HEK293 (cell line): ENCODE measurements around the gene WDR18.

ENCODE experiments used
- GLIS1 ChIP-seq: fragments of 450-650 bp; formaldehyde crosslinking; IDR thresholded peaks from 2 replicates; pipeline ENCODE4 v1.5.1; 2016; ENCODE audit warnings: missing biosample characterization, missing genetic modification characterization
- HOXC10 ChIP-seq: sonication (generic); formaldehyde crosslinking; IDR thresholded peaks from 2 replicates; pipeline ENCODE4 v1.8.1; 2023; ENCODE audit warnings: mild to moderate bottlenecking, missing genetic modification reagents
- SCRT2 ChIP-seq: fragments of 450-650 bp; formaldehyde crosslinking; IDR thresholded peaks from 2 replicates; pipeline ENCODE4 v1.5.1; 2016; ENCODE audit warnings: missing biosample characterization, missing genetic modification characterization
- ZBTB21 ChIP-seq: fragments of 450-650 bp; formaldehyde crosslinking; IDR thresholded peaks from 2 replicates; pipeline ENCODE4 v1.5.1; 2017; ENCODE audit warnings: missing biosample characterization, missing genetic modification characterization
- ZBTB8A ChIP-seq: fragments of 450-650 bp; formaldehyde crosslinking; IDR thresholded peaks from 2 replicates; pipeline ENCODE4 v1.5.1; 2016; ENCODE audit warnings: missing biosample characterization, missing genetic modification characterization
- ZFP41 ChIP-seq: fragments of 450-650 bp; formaldehyde crosslinking; IDR thresholded peaks from 2 replicates; pipeline ENCODE4 v1.5.1; 2016; ENCODE audit warnings: missing biosample characterization, missing genetic modification characterization, borderline replicate concordance
- ZNF112 ChIP-seq: fragments of 450-650 bp; formaldehyde crosslinking; IDR thresholded peaks from 2 replicates; pipeline ENCODE4 v1.5.0; 2017; ENCODE audit warnings: missing biosample characterization, missing genetic modification characterization
- ZNF133 ChIP-seq: fragments of 450-650 bp; formaldehyde crosslinking; IDR thresholded peaks from 2 replicates; pipeline ENCODE4 v1.5.1; 2016; ENCODE audit warnings: missing biosample characterization, missing genetic modification characterization
- ZNF155 ChIP-seq: fragments of 450-650 bp; formaldehyde crosslinking; IDR thresholded peaks from 2 replicates; pipeline ENCODE4 v1.5.1; 2016; ENCODE audit warnings: missing biosample characterization, missing genetic modification characterization
- ZNF391 ChIP-seq: fragments of 450-650 bp; formaldehyde crosslinking; IDR thresholded peaks from 2 replicates; pipeline ENCODE4 v1.5.1; 2016; ENCODE audit warnings: low read depth, missing biosample characterization, missing genetic modification characterization, borderline replicate concordance
- ZNF404 ChIP-seq: fragments of 450-650 bp; formaldehyde crosslinking; IDR thresholded peaks from 2 replicates; pipeline ENCODE4 v1.5.1; 2017; ENCODE audit warnings: missing biosample characterization, missing genetic modification characterization
- ZNF664 ChIP-seq: fragments of 450-650 bp; formaldehyde crosslinking; IDR thresholded peaks from 2 replicates; pipeline ENCODE4 v1.5.1; 2016; ENCODE audit warnings: missing biosample characterization, missing genetic modification characterization
- ZNF76 ChIP-seq: fragments of 450-650 bp; formaldehyde crosslinking; IDR thresholded peaks from 2 replicates; pipeline ENCODE4; 2016; ENCODE audit warnings: low read depth, missing biosample characterization, missing genetic modification characterization, borderline replicate concordance
- ZNF792 ChIP-seq: fragments of 450-650 bp; formaldehyde crosslinking; IDR thresholded peaks from 2 replicates; pipeline ENCODE4 v1.5.1; 2016; ENCODE audit warnings: missing biosample characterization, missing genetic modification characterization
- ZSCAN16 ChIP-seq: fragments of 450-650 bp; formaldehyde crosslinking; IDR thresholded peaks from 2 replicates; pipeline ENCODE4 v1.5.1; 2016; ENCODE audit warnings: missing biosample characterization, missing genetic modification characterization
- TF ChIP-seq, protein P1 (sequence below): fragments of 450-650 bp; formaldehyde crosslinking; IDR thresholded peaks from 2 replicates; pipeline ENCODE4 v1.5.1; 2016; ENCODE audit warnings: missing biosample characterization, missing genetic modification characterization
- TF ChIP-seq, protein P2 (sequence below): fragments of 450-650 bp; IDR thresholded peaks from 2 replicates; pipeline ENCODE4 v1.5.1; 2018; ENCODE audit warnings: missing biosample characterization, missing genetic modification characterization
- TF ChIP-seq, protein P3 (sequence below): fragments of 450-650 bp; formaldehyde crosslinking; IDR thresholded peaks from 2 replicates; pipeline ENCODE4 v1.5.1; 2016; ENCODE audit warnings: missing biosample characterization, missing genetic modification characterization
- TF ChIP-seq, protein P4 (sequence below): fragments of 450-650 bp; formaldehyde crosslinking; IDR thresholded peaks from 2 replicates; pipeline ENCODE4 v1.5.1; 2016; ENCODE audit warnings: missing biosample characterization, missing genetic modification characterization
- TF ChIP-seq, protein P5 (sequence below): fragments of 450-650 bp; formaldehyde crosslinking; IDR thresholded peaks from 2 replicates; pipeline ENCODE4 v1.5.1; 2016; ENCODE audit warnings: missing biosample characterization, missing genetic modification characterization
- TF ChIP-seq, protein P6 (sequence below): fragments of 450-650 bp; formaldehyde crosslinking; IDR thresholded peaks from 2 replicates; pipeline ENCODE4 v1.5.1; 2016; ENCODE audit warnings: missing biosample characterization, missing genetic modification characterization, borderline replicate concordance
- TF ChIP-seq, protein P7 (sequence below): fragments of 450-650 bp; formaldehyde crosslinking; IDR thresholded peaks from 2 replicates; pipeline ENCODE4 v1.5.1; 2016; ENCODE audit warnings: missing biosample characterization, missing genetic modification characterization, borderline replicate concordance

WDR18 gene

DNA sequence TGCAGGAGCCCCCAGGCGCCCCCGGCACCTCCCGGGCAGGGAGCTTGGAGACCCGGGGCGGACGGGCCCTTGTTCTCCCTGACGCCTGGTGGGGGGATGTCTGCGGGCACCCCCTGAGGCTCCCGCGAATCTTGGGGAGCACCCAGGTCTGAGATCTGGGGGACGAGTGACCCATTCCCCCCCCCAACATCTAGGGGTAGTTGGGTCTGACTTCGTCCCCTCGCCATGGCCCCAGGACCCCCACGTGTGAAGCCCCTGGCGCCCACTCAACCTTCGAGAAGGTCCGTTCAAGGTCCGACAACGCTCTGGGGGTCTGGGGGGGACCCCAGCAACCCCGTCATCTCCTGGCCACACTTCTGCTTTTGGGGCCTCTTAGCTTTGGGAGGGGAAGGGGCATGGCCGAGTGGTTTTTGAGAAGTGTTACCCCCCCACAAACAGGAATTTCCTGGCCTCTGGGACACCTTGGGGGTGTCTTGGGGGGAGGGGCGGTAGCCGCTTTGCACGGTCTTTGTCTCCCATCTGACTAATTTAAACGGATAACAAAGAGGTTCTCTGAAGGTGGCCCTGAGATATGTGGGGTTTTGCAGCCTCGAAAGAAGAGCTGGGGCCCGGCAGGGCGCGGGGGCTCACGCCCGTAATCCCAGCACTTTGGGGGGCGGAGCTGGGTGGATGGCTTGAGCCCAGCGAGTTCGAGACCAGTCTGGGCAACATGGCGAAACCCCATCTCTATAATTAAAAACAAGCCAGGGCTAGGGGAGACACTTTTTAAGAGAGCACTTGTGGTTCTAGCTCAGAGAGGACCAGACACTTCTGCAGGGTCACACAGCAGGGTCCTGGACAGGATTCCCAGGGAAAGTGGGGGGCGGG lies 42.9 kb downstream of the WDR18 start (continued):
- TF ChIP-seq ZNF792 (tag by site-specific recombination) = no peak
- TF ChIP-seq, protein P1, sequence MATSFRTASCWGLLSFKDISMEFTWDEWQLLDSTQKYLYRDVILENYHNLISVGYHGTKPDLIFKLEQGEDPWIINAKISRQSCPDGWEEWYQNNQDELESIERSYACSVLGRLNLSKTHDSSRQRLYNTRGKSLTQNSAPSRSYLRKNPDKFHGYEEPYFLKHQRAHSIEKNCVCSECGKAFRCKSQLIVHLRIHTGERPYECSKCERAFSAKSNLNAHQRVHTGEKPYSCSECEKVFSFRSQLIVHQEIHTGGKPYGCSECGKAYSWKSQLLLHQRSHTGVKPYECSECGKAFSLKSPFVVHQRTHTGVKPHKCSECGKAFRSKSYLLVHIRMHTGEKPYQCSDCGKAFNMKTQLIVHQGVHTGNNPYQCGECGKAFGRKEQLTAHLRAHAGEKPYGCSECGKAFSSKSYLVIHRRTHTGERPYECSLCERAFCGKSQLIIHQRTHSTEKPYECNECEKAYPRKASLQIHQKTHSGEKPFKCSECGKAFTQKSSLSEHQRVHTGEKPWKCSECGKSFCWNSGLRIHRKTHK (tag by site-specific recombination) = no peak
- TF ChIP-seq ZNF664 (tag by site-specific recombination) = peak; percentile 68
- TF ChIP-seq, protein P2, sequence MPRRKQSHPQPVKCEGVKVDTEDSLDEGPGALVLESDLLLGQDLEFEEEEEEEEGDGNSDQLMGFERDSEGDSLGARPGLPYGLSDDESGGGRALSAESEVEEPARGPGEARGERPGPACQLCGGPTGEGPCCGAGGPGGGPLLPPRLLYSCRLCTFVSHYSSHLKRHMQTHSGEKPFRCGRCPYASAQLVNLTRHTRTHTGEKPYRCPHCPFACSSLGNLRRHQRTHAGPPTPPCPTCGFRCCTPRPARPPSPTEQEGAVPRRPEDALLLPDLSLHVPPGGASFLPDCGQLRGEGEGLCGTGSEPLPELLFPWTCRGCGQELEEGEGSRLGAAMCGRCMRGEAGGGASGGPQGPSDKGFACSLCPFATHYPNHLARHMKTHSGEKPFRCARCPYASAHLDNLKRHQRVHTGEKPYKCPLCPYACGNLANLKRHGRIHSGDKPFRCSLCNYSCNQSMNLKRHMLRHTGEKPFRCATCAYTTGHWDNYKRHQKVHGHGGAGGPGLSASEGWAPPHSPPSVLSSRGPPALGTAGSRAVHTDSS (tag by site-specific recombination) = no peak
- TF ChIP-seq GLIS1 = peak; percentile 39; the same call in 1 of the 2 replicates
- TF ChIP-seq ZNF155 (tag by site-specific recombination) = no peak
- TF ChIP-seq, protein P3, sequence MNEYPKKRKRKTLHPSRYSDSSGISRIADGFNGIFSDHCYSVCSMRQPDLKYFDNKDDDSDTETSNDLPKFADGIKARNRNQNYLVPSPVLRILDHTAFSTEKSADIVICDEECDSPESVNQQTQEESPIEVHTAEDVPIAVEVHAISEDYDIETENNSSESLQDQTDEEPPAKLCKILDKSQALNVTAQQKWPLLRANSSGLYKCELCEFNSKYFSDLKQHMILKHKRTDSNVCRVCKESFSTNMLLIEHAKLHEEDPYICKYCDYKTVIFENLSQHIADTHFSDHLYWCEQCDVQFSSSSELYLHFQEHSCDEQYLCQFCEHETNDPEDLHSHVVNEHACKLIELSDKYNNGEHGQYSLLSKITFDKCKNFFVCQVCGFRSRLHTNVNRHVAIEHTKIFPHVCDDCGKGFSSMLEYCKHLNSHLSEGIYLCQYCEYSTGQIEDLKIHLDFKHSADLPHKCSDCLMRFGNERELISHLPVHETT (tag by site-specific recombination) = peak; percentile 15; the same call in 1 of the 2 replicates
- TF ChIP-seq ZBTB8A (tag by site-specific recombination) = peak; percentile 8
- TF ChIP-seq, protein P4, sequence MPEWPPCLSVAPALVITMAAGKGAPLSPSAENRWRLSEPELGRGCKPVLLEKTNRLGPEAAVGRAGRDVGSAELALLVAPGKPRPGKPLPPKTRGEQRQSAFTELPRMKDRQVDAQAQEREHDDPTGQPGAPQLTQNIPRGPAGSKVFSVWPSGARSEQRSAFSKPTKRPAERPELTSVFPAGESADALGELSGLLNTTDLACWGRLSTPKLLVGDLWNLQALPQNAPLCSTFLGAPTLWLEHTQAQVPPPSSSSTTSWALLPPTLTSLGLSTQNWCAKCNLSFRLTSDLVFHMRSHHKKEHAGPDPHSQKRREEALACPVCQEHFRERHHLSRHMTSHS (tag by site-specific recombination) = no peak
- no peak for TF ChIP-seq SCRT2 (tag by site-specific recombination)
- TF ChIP-seq, protein P5, sequence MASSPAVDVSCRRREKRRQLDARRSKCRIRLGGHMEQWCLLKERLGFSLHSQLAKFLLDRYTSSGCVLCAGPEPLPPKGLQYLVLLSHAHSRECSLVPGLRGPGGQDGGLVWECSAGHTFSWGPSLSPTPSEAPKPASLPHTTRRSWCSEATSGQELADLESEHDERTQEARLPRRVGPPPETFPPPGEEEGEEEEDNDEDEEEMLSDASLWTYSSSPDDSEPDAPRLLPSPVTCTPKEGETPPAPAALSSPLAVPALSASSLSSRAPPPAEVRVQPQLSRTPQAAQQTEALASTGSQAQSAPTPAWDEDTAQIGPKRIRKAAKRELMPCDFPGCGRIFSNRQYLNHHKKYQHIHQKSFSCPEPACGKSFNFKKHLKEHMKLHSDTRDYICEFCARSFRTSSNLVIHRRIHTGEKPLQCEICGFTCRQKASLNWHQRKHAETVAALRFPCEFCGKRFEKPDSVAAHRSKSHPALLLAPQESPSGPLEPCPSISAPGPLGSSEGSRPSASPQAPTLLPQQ (tag by site-specific recombination) = no peak
- TF ChIP-seq, protein P6, sequence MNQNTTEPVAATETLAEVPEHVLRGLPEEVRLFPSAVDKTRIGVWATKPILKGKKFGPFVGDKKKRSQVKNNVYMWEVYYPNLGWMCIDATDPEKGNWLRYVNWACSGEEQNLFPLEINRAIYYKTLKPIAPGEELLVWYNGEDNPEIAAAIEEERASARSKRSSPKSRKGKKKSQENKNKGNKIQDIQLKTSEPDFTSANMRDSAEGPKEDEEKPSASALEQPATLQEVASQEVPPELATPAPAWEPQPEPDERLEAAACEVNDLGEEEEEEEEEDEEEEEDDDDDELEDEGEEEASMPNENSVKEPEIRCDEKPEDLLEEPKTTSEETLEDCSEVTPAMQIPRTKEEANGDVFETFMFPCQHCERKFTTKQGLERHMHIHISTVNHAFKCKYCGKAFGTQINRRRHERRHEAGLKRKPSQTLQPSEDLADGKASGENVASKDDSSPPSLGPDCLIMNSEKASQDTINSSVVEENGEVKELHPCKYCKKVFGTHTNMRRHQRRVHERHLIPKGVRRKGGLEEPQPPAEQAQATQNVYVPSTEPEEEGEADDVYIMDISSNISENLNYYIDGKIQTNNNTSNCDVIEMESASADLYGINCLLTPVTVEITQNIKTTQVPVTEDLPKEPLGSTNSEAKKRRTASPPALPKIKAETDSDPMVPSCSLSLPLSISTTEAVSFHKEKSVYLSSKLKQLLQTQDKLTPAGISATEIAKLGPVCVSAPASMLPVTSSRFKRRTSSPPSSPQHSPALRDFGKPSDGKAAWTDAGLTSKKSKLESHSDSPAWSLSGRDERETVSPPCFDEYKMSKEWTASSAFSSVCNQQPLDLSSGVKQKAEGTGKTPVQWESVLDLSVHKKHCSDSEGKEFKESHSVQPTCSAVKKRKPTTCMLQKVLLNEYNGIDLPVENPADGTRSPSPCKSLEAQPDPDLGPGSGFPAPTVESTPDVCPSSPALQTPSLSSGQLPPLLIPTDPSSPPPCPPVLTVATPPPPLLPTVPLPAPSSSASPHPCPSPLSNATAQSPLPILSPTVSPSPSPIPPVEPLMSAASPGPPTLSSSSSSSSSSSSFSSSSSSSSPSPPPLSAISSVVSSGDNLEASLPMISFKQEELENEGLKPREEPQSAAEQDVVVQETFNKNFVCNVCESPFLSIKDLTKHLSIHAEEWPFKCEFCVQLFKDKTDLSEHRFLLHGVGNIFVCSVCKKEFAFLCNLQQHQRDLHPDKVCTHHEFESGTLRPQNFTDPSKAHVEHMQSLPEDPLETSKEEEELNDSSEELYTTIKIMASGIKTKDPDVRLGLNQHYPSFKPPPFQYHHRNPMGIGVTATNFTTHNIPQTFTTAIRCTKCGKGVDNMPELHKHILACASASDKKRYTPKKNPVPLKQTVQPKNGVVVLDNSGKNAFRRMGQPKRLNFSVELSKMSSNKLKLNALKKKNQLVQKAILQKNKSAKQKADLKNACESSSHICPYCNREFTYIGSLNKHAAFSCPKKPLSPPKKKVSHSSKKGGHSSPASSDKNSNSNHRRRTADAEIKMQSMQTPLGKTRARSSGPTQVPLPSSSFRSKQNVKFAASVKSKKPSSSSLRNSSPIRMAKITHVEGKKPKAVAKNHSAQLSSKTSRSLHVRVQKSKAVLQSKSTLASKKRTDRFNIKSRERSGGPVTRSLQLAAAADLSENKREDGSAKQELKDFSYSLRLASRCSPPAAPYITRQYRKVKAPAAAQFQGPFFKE (tag by site-specific recombination) = no peak
- TF ChIP-seq HOXC10 (CRISPR knock-in tag) = no peak
- TF ChIP-seq ZNF391 (tag by site-specific recombination) = no peak; the same call in 1 of the 2 replicates
- no peak for TF ChIP-seq ZNF112 (tag by site-specific recombination)
- no peak for TF ChIP-seq ZSCAN16 (tag by site-specific recombination)
- no peak for TF ChIP-seq ZNF76 (tag by site-specific recombination)
- TF ChIP-seq, protein P7, sequence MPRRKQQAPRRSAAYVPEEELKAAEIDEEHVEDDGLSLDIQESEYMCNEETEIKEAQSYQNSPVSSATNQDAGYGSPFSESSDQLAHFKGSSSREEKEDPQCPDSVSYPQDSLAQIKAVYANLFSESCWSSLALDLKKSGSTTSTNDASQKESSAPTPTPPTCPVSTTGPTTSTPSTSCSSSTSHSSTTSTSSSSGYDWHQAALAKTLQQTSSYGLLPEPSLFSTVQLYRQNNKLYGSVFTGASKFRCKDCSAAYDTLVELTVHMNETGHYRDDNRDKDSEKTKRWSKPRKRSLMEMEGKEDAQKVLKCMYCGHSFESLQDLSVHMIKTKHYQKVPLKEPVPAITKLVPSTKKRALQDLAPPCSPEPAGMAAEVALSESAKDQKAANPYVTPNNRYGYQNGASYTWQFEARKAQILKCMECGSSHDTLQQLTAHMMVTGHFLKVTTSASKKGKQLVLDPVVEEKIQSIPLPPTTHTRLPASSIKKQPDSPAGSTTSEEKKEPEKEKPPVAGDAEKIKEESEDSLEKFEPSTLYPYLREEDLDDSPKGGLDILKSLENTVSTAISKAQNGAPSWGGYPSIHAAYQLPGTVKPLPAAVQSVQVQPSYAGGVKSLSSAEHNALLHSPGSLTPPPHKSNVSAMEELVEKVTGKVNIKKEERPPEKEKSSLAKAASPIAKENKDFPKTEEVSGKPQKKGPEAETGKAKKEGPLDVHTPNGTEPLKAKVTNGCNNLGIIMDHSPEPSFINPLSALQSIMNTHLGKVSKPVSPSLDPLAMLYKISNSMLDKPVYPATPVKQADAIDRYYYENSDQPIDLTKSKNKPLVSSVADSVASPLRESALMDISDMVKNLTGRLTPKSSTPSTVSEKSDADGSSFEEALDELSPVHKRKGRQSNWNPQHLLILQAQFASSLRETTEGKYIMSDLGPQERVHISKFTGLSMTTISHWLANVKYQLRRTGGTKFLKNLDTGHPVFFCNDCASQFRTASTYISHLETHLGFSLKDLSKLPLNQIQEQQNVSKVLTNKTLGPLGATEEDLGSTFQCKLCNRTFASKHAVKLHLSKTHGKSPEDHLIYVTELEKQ (tag by site-specific recombination) = no peak
- TF ChIP-seq ZFP41 = no peak
- TF ChIP-seq ZNF133 (tag by site-specific recombination) = no peak
- no peak for TF ChIP-seq ZBTB21 (tag by site-specific recombination)
- no peak for TF ChIP-seq ZNF404 (tag by site-specific recombination)
